ENCODE data around the gene KCTD2.

KCTD2 gene

DNA sequence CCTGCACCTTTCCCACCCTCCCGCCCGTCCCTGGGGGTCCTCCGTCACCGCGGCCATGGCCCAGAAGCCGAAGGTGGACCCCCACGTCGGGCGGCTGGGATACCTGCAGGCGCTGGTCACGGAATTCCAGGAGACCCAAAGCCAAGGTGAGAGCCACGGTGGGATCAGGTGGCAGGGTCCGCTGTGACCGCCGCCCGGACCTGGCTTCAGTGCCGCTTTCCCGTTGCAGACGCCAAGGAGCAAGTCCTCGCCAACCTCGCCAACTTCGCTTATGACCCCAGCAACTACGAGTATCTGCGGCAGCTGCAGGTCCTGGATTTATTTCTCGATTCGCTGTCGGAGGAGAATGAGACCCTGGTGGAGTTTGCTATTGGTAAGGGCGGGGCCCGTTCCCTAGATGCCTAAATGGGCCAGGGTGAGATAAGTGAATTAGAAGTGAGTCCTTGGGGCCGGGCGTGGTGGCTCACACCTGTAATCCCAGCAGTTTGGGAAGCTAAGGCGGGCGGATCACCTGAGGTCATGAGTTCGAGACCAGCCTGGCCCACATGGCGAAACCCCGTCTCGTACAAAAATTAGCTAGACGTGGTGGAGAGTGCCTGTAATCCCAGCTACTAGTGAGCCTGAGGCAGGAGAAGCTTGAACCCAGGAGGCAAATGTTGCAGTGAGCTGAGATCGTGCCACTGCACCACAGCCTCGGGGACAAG is 63.4 kb downstream of the KCTD2 start:
- no peaks in the 10 kb centered on the region for H3K27me3 ChIP-seq (ENCODE audit: control insufficient read depth in 1 of 2, insufficient read depth in 2 of 2, low read length in 2 of 2)
- H3K4me1 ChIP-seq (ENCODE audit: control insufficient read depth in 1 of 2, insufficient read depth in 2 of 2, low read length in 2 of 2), result peaks cover 21 to 28% of the 10 kb centered on the region in 2 donors
- peaks cover under 1 to 4% of the 10 kb centered on the region in 2 donors for H3K36me3 ChIP-seq (ENCODE audit: control insufficient read depth in 1 of 2, insufficient read depth in 2 of 2, low read length in 2 of 2)
- H3K4me3 ChIP-seq (ENCODE audit: low read depth in 1 of 2, low read length in 2 of 2), result peak overlapping the region; percentile 86 to 94
- no peaks in the 10 kb centered on the region for H3K9me3 ChIP-seq (ENCODE audit: control insufficient read depth in 1 of 2, low read length in 2 of 2)
- peak overlapping the region; percentile 78 to 80 for H3K9ac ChIP-seq (ENCODE audit: low read depth in 1 of 2, low read length in 2 of 2)
- H3K27ac ChIP-seq (ENCODE audit: low read depth, low read length), result no peak overlapping the region

DNA sequence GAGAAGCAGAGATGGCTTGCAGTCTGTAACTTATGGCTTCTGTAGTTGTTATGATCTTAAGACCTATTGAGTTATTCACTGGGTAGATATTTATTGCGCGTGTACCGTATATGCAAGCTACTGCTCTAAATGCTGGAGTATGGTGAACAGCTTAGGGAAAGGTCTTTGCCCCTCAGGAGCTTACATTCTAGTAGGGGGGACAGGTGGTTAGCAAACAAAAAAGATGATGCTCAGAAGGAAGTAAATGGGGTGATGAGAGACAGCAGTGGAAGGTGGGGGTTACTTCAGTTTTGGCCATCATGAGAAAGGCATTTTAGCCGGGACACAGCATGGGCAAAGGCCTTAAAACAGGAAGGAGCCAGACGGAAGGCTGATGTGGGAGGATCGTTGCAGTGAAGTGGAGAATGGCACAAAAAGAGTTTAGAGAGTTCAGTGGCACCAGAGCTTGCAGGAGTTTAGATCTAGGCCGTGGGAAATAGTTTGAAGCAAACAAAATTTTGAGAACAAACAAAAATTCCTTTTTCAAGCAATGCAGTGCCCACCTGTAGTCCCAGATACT is 64.8 kb downstream of the KCTD2 start:
- H3K27ac ChIP-seq (ENCODE audit: low read depth, low read length), result no peak overlapping the region
- H3K9ac ChIP-seq (ENCODE audit: low read depth in 1 of 2, low read length in 2 of 2), result no peak overlapping the region
- H3K4me1 ChIP-seq (ENCODE audit: control insufficient read depth in 1 of 2, insufficient read depth in 2 of 2, low read length in 2 of 2), result peaks cover 21 to 32% of the 10 kb centered on the region in 2 donors

DNA sequence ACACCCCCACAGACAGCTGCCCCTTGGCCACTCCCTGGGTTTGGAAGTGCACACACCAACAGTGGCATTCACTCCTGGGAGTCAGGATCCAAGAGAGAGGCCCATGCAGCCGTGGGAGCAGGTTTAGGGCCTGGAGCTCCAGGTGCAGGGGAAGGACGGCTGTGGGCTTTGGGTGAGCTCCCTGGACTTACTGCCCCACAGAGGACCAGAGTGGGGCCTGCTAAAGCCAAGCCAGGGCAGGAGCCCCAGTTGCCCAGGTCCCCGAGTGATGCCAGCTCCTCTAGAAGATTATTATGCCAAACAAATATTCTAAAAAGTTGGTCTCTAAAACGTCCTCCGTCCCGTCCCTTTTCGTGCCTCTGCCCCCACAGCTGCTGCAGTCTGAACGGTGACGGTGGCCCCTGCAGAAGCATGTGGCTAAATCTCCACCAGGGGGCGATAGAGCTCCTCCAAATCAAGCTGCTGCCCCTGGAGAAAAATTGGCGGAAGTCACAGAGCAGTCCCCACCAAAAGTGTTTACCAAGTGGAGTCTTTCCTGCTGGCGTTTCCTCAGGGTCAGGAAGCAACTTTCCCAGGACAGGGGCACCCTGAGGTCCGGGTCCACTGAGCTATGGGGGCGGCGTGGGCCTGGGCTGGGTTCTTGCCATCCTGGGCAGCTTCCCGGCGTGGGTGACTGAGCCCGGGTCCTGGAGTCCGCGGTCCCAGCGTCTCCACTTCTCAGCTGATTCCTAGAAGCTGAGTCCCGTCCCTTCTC is 67.0 kb downstream of the KCTD2 start:
- Histone ChIP-seq H3K4me3 (ENCODE audit: low read depth in 1 of 2, low read length in 2 of 2) (peak overlapping the region; percentile 66 to 84), H3K27ac (ENCODE audit: low read depth, low read length) (peak overlapping the region; percentile 78), H3K9ac (ENCODE audit: low read depth in 1 of 2, low read length in 2 of 2) (peak overlapping the region; percentile 35 to 92), H3K9me3 (ENCODE audit: control insufficient read depth in 1 of 2, low read length in 2 of 2) (no peaks in the 10 kb centered on the region), H3K36me3 (ENCODE audit: control insufficient read depth in 1 of 2, insufficient read depth in 2 of 2, low read length in 2 of 2) (peaks cover 4 to 16% of the 10 kb centered on the region in 2 donors), H3K4me1 (ENCODE audit: control insufficient read depth in 1 of 2, insufficient read depth in 2 of 2, low read length in 2 of 2) (peaks cover 29 to 37% of the 10 kb centered on the region in 2 donors), H3K27me3 (ENCODE audit: control insufficient read depth in 1 of 2, insufficient read depth in 2 of 2, low read length in 2 of 2) (no peaks in the 10 kb centered on the region)

More for the DNA sequence above, 64.8 kb downstream of the KCTD2 start:
- no peak overlapping the region for H3K4me3 ChIP-seq (ENCODE audit: low read depth in 1 of 2, low read length in 2 of 2)
- no peaks in the 10 kb centered on the region for H3K27me3 ChIP-seq (ENCODE audit: control insufficient read depth in 1 of 2, insufficient read depth in 2 of 2, low read length in 2 of 2)
- H3K9me3 ChIP-seq (ENCODE audit: control insufficient read depth in 1 of 2, low read length in 2 of 2), result no peaks in the 10 kb centered on the region
- H3K36me3 ChIP-seq (ENCODE audit: control insufficient read depth in 1 of 2, insufficient read depth in 2 of 2, low read length in 2 of 2), result peaks cover 4 to 11% of the 10 kb centered on the region in 2 donors

DNA sequence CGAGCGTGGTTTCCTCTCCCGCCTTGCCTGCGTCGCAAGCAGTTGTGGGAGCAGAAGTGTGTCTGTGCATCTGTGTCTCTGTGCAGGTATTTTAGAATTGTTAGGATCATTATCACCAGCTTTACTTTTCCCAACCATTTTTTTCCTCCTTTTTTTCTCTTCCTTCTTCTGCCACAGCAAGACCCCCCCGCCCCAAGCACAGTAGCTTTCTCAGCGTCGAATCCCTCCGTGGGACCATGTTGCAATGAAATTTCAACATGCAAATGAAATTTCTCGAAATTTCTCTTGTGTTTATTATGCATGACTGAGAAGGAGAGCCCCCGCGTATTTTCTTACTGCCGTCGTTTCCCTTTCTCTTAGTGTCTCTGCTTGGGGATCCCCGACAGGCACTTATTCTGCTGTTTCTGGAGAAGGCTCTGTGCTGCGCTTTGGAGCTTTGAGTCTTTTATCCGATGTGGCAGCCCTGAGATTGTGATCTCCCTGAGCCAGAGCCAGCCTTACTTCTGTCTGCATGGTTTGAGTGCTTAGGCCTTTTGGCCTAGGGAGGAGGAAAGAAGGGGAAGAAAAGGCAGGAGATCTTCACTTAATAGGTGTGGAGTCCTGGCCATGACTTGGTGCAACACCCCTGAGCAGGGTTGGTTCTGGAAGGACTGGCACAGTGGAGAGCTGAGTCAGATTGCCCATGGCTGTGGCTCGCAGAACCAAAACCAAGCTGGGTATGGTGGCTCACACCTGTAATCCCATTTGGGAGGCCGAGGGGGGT is 67.7 kb downstream of the KCTD2 start:
- H3K4me3 ChIP-seq (ENCODE audit: low read depth in 1 of 2, low read length in 2 of 2), result peak overlapping the region; percentile 66 to 84
- peaks cover 4 to 16% of the 10 kb centered on the region in 2 donors for H3K36me3 ChIP-seq (ENCODE audit: control insufficient read depth in 1 of 2, insufficient read depth in 2 of 2, low read length in 2 of 2)
- H3K9ac ChIP-seq (ENCODE audit: low read depth in 1 of 2, low read length in 2 of 2), result peak overlapping the region; percentile 35 to 92
- no peaks in the 10 kb centered on the region for H3K9me3 ChIP-seq (ENCODE audit: control insufficient read depth in 1 of 2, low read length in 2 of 2)
- H3K4me1 ChIP-seq (ENCODE audit: control insufficient read depth in 1 of 2, insufficient read depth in 2 of 2, low read length in 2 of 2), result peaks cover 34 to 36% of the 10 kb centered on the region in 2 donors
- H3K27me3 ChIP-seq (ENCODE audit: control insufficient read depth in 1 of 2, insufficient read depth in 2 of 2, low read length in 2 of 2), result no peaks in the 10 kb centered on the region
- H3K27ac ChIP-seq (ENCODE audit: low read depth, low read length), result peak overlapping the region; percentile 78
